K562 (cell line): ENCODE measurements around the gene ADAR. TPM values are rescaled to one million over a fixed set of nuclear protein-coding genes. Genes with fewer than 3 reads are reported as not detected.

Experiments
- AFF1 ChIP-seq, 2 experiments: fragments of 450-650 bp; IDR thresholded peaks; 2 replicates each; pipeline ENCODE4 v1.6.1; 2018; ENCODE audit warnings: mild to moderate bottlenecking in 2 of 2, low read depth in 1 of 2; ENCODE audit not compliant: partially characterized antibody in 2 of 2
- BRD9 ChIP-seq: fragments of 450-650 bp; IDR thresholded peaks from 2 replicates; pipeline ENCODE4 v1.6.1; 2018; ENCODE audit warnings: low read depth; ENCODE audit not compliant: partially characterized antibody
- CREB3 ChIP-seq: fragments of 450-650 bp; conservative IDR thresholded peaks from 2 replicates; pipeline ENCODE4 v1.6.1; 2016; ENCODE audit warnings: missing genetic modification characterization, low read depth, mild to moderate bottlenecking, missing compliant biosample characterization, moderate library complexity
- EGR1 ChIP-seq: fragments of 450-650 bp; conservative IDR thresholded peaks from 2 replicates; pipeline ENCODE4 v1.6.1; 2017; ENCODE audit warnings: mild to moderate bottlenecking
- FOSL1 ChIP-seq: fragments of 200-800 bp; sonication (Bioruptor generic); conservative IDR thresholded peaks from 2 replicates; pipeline ENCODE4 v1.6.1; 2016; ENCODE audit warnings: missing genetic modification characterization, missing compliant biosample characterization
- HCFC1 ChIP-seq: IDR thresholded peaks from 2 replicates; pipeline ENCODE4 v1.6.1; 2012; ENCODE audit warnings: low read depth, low read length, improper control_type of control experiment
- HDAC1 ChIP-seq, 2 experiments: fragments of 450-650 bp; IDR thresholded peaks; 2 replicates each; pipeline ENCODE4 v1.6.1; 2016 to 2017; ENCODE audit warnings: inconsistent platforms in 1 of 2, mild to moderate bottlenecking in 1 of 2, moderate library complexity in 1 of 2
- HMG20B ChIP-seq: fragments of 250-450 bp; sonication (Bioruptor Pico); IDR thresholded peaks from 2 replicates; pipeline ENCODE4 v1.5.0; 2021; ENCODE audit warnings: mild to moderate bottlenecking
- KAT2B ChIP-seq: IDR thresholded peaks from one replicate; pipeline ENCODE4 v1.6.1; 2012; ENCODE audit warnings: low read depth, mild to moderate bottlenecking, control low read depth, inconsistent platforms, low read length, moderate library complexity
- LCOR ChIP-seq: sonication (generic); formaldehyde crosslinking; IDR thresholded peaks from 2 replicates; pipeline ENCODE4 v1.8.0; 2022; ENCODE audit warnings: mild to moderate bottlenecking, missing genetic modification reagents
- NR2F6 ChIP-seq: fragments of 450-650 bp; formaldehyde crosslinking; IDR thresholded peaks from 2 replicates; pipeline ENCODE4 v1.4.0; 2020; ENCODE audit warnings: mild to moderate bottlenecking
- RAD21 ChIP-seq, 2 experiments: fragments of 250-450 bp in 1 of 2; fragments of 450-650 bp in 1 of 2; sonication (Bioruptor Pico) in 1 of 2; formaldehyde crosslinking in 1 of 2; IDR thresholded peaks in 1 of 2; conservative IDR thresholded peaks in 1 of 2; 2 replicates each; pipeline versions ENCODE4 v1.4.0 to v1.8.0; 2020 to 2022; ENCODE audit warnings: mild to moderate bottlenecking in 2 of 2, moderate library complexity in 1 of 2
- SNRNP70 ChIP-seq: fragments of 200-400 bp; formaldehyde crosslinking; optimal IDR thresholded peaks from 2 replicates; pipeline ENCODE3; 2017; ENCODE audit warnings: low read depth, low read length
- STAT5B ChIP-seq: fragments of 250-450 bp; sonication (Bioruptor Pico); IDR thresholded peaks from 2 replicates; pipeline ENCODE4 v1.8.0; 2021; ENCODE audit warnings: mild to moderate bottlenecking, inconsistent platforms
- TCF7 ChIP-seq: sonication (generic); IDR thresholded peaks from 2 replicates; pipeline ENCODE4 v1.6.1; 2016; ENCODE audit warnings: antibody characterized with exemption, borderline replicate concordance
- ZBTB26 ChIP-seq: fragments of 450-650 bp; formaldehyde crosslinking; IDR thresholded peaks from 2 replicates; pipeline ENCODE4 v1.4.0; 2022; ENCODE audit warnings: missing genetic modification characterization
- ZFP91 ChIP-seq: sonication (generic); formaldehyde crosslinking; IDR thresholded peaks from 2 replicates; pipeline ENCODE4 v1.8.0; 2022; ENCODE audit warnings: mild to moderate bottlenecking, missing genetic modification reagents
- ZNF12 ChIP-seq: sonication (generic); formaldehyde crosslinking; IDR thresholded peaks from 2 replicates; pipeline ENCODE4 v1.4.0; 2020; ENCODE audit warnings: mild to moderate bottlenecking, missing genetic modification reagents
- ZNF436 ChIP-seq: fragments of 250-450, 450-650 bp; sonication (Bioruptor Pico); formaldehyde crosslinking; IDR thresholded peaks from 2 replicates; pipeline ENCODE4 v1.7.0; 2020; ENCODE audit warnings: mild to moderate bottlenecking
- ZNF830 ChIP-seq: fragments of 250-450 bp; sonication (Bioruptor Pico); IDR thresholded peaks from 2 replicates; pipeline ENCODE4 v1.5.0; 2021; ENCODE audit warnings: mild to moderate bottlenecking
- polyA plus RNA-seq, 8 experiments: library from polyadenylated mRNA; depleted of rRNA in 4 of 8; stranded (reverse) in 5 of 8; unstranded in 3 of 8; fragments of >200 nt; fragmentation: Nextera tagmentation in 2 of 8; fragmentation: Illumina TruSeq in 1 of 8; extraction: Ambion mirVana in 2 of 8; extraction: Trizol in 1 of 8; gene quantifications; 2 replicates each; pipeline versions ENCODE4 v1.2.1 to v1.2.3, GENCODE V29; 2011 to 2014; ENCODE audit warnings: inconsistent platforms in 1 of 8, missing spikeins in 1 of 8
- total RNA-seq, 7 experiments: library from RNA; depleted of rRNA in 6 of 7; stranded (reverse); fragments of >200 nt in 6 of 7; fragmentation: Illumina TruSeq in 2 of 7; extraction: Trizol in 2 of 7; gene quantifications; 2 replicates each; pipeline versions ENCODE4 v1.2.1 to v1.2.3, GENCODE V29; 2011 to 2021; ENCODE audit warnings: low replicate concordance in 1 of 7

The ADAR gene
- total and polyA plus RNA-seq, 9 of the 15 experiments (the other 6 are each of a cell fraction or from before 2014, with no cell fraction given): 30.1 to 123 (median 60.2) TPM

- TF ChIP-seq FOSL1 (tag) (no peak; the same call in none of the 2 replicates), HMG20B (CRISPR knock-in tag) (no peak), NR2F6 (CRISPR knock-in tag) (no peak), TCF7 (no peak), AFF1 (IDR thresholded peaks at IDR 0.05; ENCODE audit: low read depth in 1 of 2, partially characterized antibody in 2 of 2) (peak in 1 of 2 experiments; percentile 81), ZNF12 (peak; percentile 48; the same call in 1 of the 2 replicates), CREB3 (no peak), ZBTB26 (CRISPR knock-in tag) (no peak), STAT5B (CRISPR knock-in tag) (no peak), ZNF830 (no peak), HDAC1 (IDR thresholded peaks at IDR 0.05) (peak in 1 of 2 experiments; percentile 87; a peak in 1 of 4 replicates), HCFC1 (peak; percentile 78), BRD9 (no peak), ZNF436 (CRISPR knock-in tag) (no peak), KAT2B (no peak), SNRNP70 (no peak), LCOR (peak; percentile 78), EGR1 (peak; percentile 100), ZFP91 (no peak), RAD21 (CRISPR knock-in tag; conservative IDR thresholded peaks at IDR 0.05 in 1 of 2, IDR thresholded peaks at IDR 0.05 in 1 of 2) (peak in 1 of 2 experiments; percentile 25; a peak in 1 of 4 replicates)
Observed at GRCh38 chr1:154627257-154628120, 19.5 kb upstream of the ADAR start (continued).
